Tibial artery (tissue), 4 donors: Measurements from ENCODE around the gene HCLS1.

Source experiments
- DNase-seq, 2 donors: peaks; one replicate each; pipeline ENCODE4 v3.0.0-alpha.2; 2019
- H3K27ac ChIP-seq, 2 donors: fragments of 200-600 bp; sonication (generic) in 1 of 2; 1 replicate in 1 of 2; 2 replicates in 1 of 2; pipeline ENCODE4 v1.5.1; 2018 to 2019; ENCODE audit warnings: mild to moderate bottlenecking in 1 of 2
- H3K27me3 ChIP-seq, 2 donors: fragments of 200-600 bp; sonication (generic) in 1 of 2; one replicate each; pipeline versions ENCODE4 v1.5.1 to v1.6.0; 2016 to 2019
- H3K36me3 ChIP-seq, 3 donors: fragments of 200-600 bp; sonication (generic) in 2 of 3; one replicate each; pipeline ENCODE4 v1.5.1; 2016 to 2019; ENCODE audit warnings: mild to moderate bottlenecking in 2 of 3
- H3K4me1 ChIP-seq, 4 donors: fragments of 200-600 bp; sonication (generic) in 2 of 4; 1 replicate in 3 of 4; 2 replicates in 1 of 4; pipeline ENCODE4 v1.5.1; 2016 to 2019
- H3K4me3 ChIP-seq, 2 donors: fragments of 200-600 bp; sonication (generic) in 1 of 2; 1 replicate in 1 of 2; 2 replicates in 1 of 2; pipeline ENCODE4 v1.5.1; 2018 to 2019; ENCODE audit warnings: mild to moderate bottlenecking in 2 of 2
- H3K9me3 ChIP-seq, 3 donors: fragments of 200-600 bp; sonication (generic) in 1 of 3; one replicate each; pipeline ENCODE4 v1.5.1; 2016 to 2019
- CTCF ChIP-seq, 2 experiments: fragments of 200-600 bp in 1 of 2; fragments of 450-650 bp in 1 of 2; IDR thresholded peaks; one replicate each; pipeline ENCODE4 v1.5.1; 2017 to 2019; ENCODE audit warnings: antibody characterized with exemption in 2 of 2, mild to moderate bottlenecking in 1 of 2, moderate library complexity in 1 of 2
- intact Hi-C: fragments of 100-400 bp; cut with DNase I; formaldehyde crosslinking; loops from one replicate; pipeline ENCODE4 v1.15.0; 2023; ENCODE audit warnings: low total_unique reads

The HCLS1 gene

GRCh38 chr3:121663171-121663847 lies 2.6 kb upstream of the HCLS1 start:
- TF ChIP-seq CTCF (IDR thresholded peaks at IDR 0.05): no peak
- no peak for DNase-seq
- H3K4me3 ChIP-seq: no peak overlapping the region
- H3K36me3 ChIP-seq: peaks cover 48 to 61% (median 51%) of the 10 kb centered on the region in 3 donors
- intact Hi-C loops: no loop called here
- H3K9me3 ChIP-seq: no peaks in the 10 kb centered on the region
- H3K27me3 ChIP-seq: no peaks in the 10 kb centered on the region
- H3K27ac ChIP-seq: no peak overlapping the region
- no peaks in the 10 kb centered on the region for H3K4me1 ChIP-seq

- Histone ChIP-seq H3K9me3 (no peaks in the 10 kb centered on the region), H3K27me3 (no peaks in the 10 kb centered on the region), H3K4me1 (no peaks in the 10 kb centered on the region), H3K36me3 (peaks cover 42 to 55% (median 45%) of the 10 kb centered on the region in 3 donors), H3K27ac (no peak overlapping the region), H3K4me3 (no peak overlapping the region)
- DNase-seq: no peak
- intact Hi-C loops: no loop called here
- TF ChIP-seq CTCF (IDR thresholded peaks at IDR 0.05): no peak
Measured at GRCh38 chr3:121662742-121663141, 2.0 kb upstream of the HCLS1 start.

DNA sequence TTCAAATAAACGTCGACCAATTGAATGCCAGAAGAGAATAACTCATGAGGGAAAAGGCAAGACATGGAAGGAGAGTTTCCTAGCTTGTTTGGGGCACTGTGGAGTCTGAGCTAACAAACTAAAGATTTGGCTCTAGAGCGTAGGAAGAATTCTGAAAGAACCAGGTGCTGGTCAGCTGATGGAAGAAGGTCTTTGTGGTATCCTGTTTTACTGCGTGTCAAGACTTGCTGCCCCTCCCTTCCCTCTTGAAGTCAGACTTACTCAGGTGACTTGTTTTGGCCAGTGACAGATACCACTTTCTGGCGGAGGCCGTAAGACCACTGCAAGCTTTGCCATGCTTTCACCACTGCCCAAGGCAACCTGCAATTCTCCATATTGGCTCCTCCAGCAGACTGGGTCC lies 673 bp upstream of the HCLS1 start:
- Histone ChIP-seq H3K36me3 (peaks cover 29 to 42% (median 32%) of the 10 kb centered on the region in 3 donors), H3K4me1 (no peaks in the 10 kb centered on the region), H3K27ac (peak overlapping the region in 1 of 2 donors; percentile 32), H3K27me3 (no peaks in the 10 kb centered on the region), H3K9me3 (no peaks in the 10 kb centered on the region), H3K4me3 (no peak overlapping the region)
- intact Hi-C loops: no loop called here
- TF ChIP-seq CTCF (IDR thresholded peaks at IDR 0.05): no peak
- DNase-seq: no peak

GRCh38 chr3:121659586-121659985 lies 1.1 kb downstream of the HCLS1 start:
- Histone ChIP-seq H3K4me1 (no peaks in the 10 kb centered on the region), H3K27ac (no peak overlapping the region), H3K4me3 (peak overlapping the region; percentile 27 to 36), H3K27me3 (no peaks in the 10 kb centered on the region), H3K9me3 (no peaks in the 10 kb centered on the region), H3K36me3 (peaks cover 11 to 24% (median 14%) of the 10 kb centered on the region in 3 donors)
- TF ChIP-seq CTCF (IDR thresholded peaks at IDR 0.05): no peak
- intact Hi-C loops: loop anchor here (2.0 kb wide), 1 partner anchor 77 kb away; no protein-coding TSS in a partner anchor
- DNase-seq: no peak

- H3K4me3 ChIP-seq: peak overlapping the region; percentile 27 to 36
- DNase-seq: no peak
- no peaks in the 10 kb centered on the region for H3K4me1 ChIP-seq
- intact Hi-C loops: loop anchor here (2.0 kb wide), 1 partner anchor 76 kb away; no protein-coding TSS in a partner anchor
- H3K27ac ChIP-seq: no peak overlapping the region
- no peaks in the 10 kb centered on the region for H3K9me3 ChIP-seq
- peaks cover 5 to 17% (median 7%) of the 10 kb centered on the region in 3 donors for H3K36me3 ChIP-seq
- H3K27me3 ChIP-seq: no peaks in the 10 kb centered on the region
- no peak for TF ChIP-seq CTCF (IDR thresholded peaks at IDR 0.05)
Measured at GRCh38 chr3:121658716-121659435, 1.8 kb downstream of the HCLS1 start.
